KMS-11 (cell line): ENCODE measurements around the gene SLC4A2.
"Not testable (repeated sequence)": the region's sequence is repeated elsewhere in the genome, so short reads cannot be mapped to it uniquely, and the experiment has no call there.

Experiments used
- H2AFZ ChIP-seq: fragments of 200-600 bp; sonication (generic); 2 replicates; pipeline ENCODE4 v1.6.1; 2016; ENCODE audit warnings: antibody characterized with exemption, mixed run types, low read depth
- H3K27ac ChIP-seq: fragments of 200-600 bp; sonication (generic); 2 replicates; pipeline ENCODE4 v1.6.1; 2016; ENCODE audit warnings: mild to moderate bottlenecking, mixed run types
- H3K27me3 ChIP-seq: fragments of 200-600 bp; sonication (generic); 2 replicates; pipeline ENCODE4 v1.6.1; 2017; ENCODE audit warnings: mild to moderate bottlenecking, low read depth, mixed run types, moderate library complexity; ENCODE audit not compliant: insufficient read depth
- H3K36me3 ChIP-seq: fragments of 200-600 bp; sonication (generic); 2 replicates; pipeline ENCODE4 v1.6.1; 2017; ENCODE audit warnings: mild to moderate bottlenecking, mixed run types; ENCODE audit not compliant: insufficient read depth
- H3K4me1 ChIP-seq: fragments of 200-600 bp; sonication (generic); 2 replicates; pipeline ENCODE4 v1.6.1; 2016; ENCODE audit warnings: mild to moderate bottlenecking, low read depth, mixed run types; ENCODE audit not compliant: poor library complexity, severe bottlenecking
- H3K4me2 ChIP-seq: fragments of 200-600 bp; sonication (generic); 2 replicates; pipeline ENCODE4 v1.7.0; 2016; ENCODE audit warnings: mild to moderate bottlenecking, mixed run types
- H3K4me3 ChIP-seq: fragments of 200-600 bp; sonication (generic); IDR thresholded peaks from 2 replicates; pipeline ENCODE4 v1.6.1; 2017; ENCODE audit warnings: low read depth, low read length, mixed read lengths; ENCODE audit not compliant: insufficient read depth
- H3K79me2 ChIP-seq: fragments of 200-600 bp; sonication (generic); 2 replicates; pipeline ENCODE4 v1.6.1; 2016; ENCODE audit warnings: low read depth, mixed run types; ENCODE audit not compliant: insufficient read depth
- H3K9ac ChIP-seq: fragments of 200-600 bp; sonication (generic); 2 replicates; pipeline ENCODE4 v1.6.1; 2016; ENCODE audit warnings: mild to moderate bottlenecking, mixed run types
- H4K20me1 ChIP-seq: fragments of 200-600 bp; sonication (generic); 2 replicates; pipeline ENCODE4 v1.6.1; 2016; ENCODE audit warnings: mild to moderate bottlenecking, mixed run types; ENCODE audit not compliant: insufficient read depth
- CTCF ChIP-seq: fragments of 200-600 bp; sonication (generic); conservative IDR thresholded peaks from 2 replicates; pipeline ENCODE4 v1.6.1; 2017; ENCODE audit warnings: low read depth, mild to moderate bottlenecking, antibody characterized with exemption, low read length, moderate library complexity, mixed read lengths

SLC4A2 gene

GRCh38 chr7:151025924-151026671 is 33.3 kb upstream of the SLC4A2 start:
- H4K20me1 ChIP-seq = no peaks in the 10 kb centered on the region
- no peak overlapping the region for H3K4me3 ChIP-seq
- H3K4me1 ChIP-seq = peaks cover 23% of the 10 kb centered on the region
- H3K4me2 ChIP-seq = no peak overlapping the region
- no peak for TF ChIP-seq CTCF
- H2AFZ ChIP-seq = no peak overlapping the region
- no peak overlapping the region for H3K27ac ChIP-seq
- 0 out of 2 replicates have a peak, but pooled peaks cover 5% of the 10 kb centered on the region for H3K79me2 ChIP-seq
- peaks cover 24% of the 10 kb centered on the region for H3K27me3 ChIP-seq
- no peaks in the 10 kb centered on the region for H3K36me3 ChIP-seq
- H3K9ac ChIP-seq = no peak overlapping the region

GRCh38 chr7:151026771-151027727 is 32.3 kb upstream of the SLC4A2 start:
- Histone ChIP-seq H3K27me3 (peaks cover 16% of the 10 kb centered on the region), H3K4me2 (peak overlapping the region; percentile 34), H3K9ac (peak overlapping the region; percentile 64; the same call in 1 of the 2 replicates), H2AFZ (peak overlapping the region; percentile 58), H3K4me3 (peak overlapping the region; percentile 32), H3K4me1 (peaks cover 23% of the 10 kb centered on the region)
- not testable (repeated sequence) for H4K20me1 ChIP-seq, H3K27ac ChIP-seq, H3K36me3 ChIP-seq, H3K79me2 ChIP-seq

- Histone ChIP-seq H3K27ac (peak overlapping the region; percentile 58), H3K4me1 (peaks cover 23% of the 10 kb centered on the region), H3K4me2 (peak overlapping the region; percentile 34), H3K9ac (peak overlapping the region; percentile 64), H3K4me3 (peak overlapping the region; percentile 32), H2AFZ (peak overlapping the region; percentile 58), H3K27me3 (0 out of 2 replicates have a peak, but pooled peaks cover 11% of the 10 kb centered on the region)
- not testable (repeated sequence) for H3K79me2 ChIP-seq, H3K36me3 ChIP-seq, H4K20me1 ChIP-seq
Observed at GRCh38 chr7:151027728-151028130, 31.7 kb upstream of the SLC4A2 start.

- Histone ChIP-seq H3K79me2 (0 out of 2 replicates have a peak, but pooled peaks cover 5% of the 10 kb centered on the region), H4K20me1 (no peaks in the 10 kb centered on the region), H3K27me3 (0 out of 2 replicates have a peak, but pooled peaks cover 11% of the 10 kb centered on the region), H3K4me1 (peaks cover 23% of the 10 kb centered on the region), H3K9ac (peak within 1 kb of the TSS; percentile 64), H2AFZ (peak within 1 kb of the TSS; percentile 82), H3K36me3 (no peaks in the 10 kb centered on the region), H3K27ac (peak within 1 kb of the TSS; percentile 58), H3K4me3 (peak within 1 kb of the TSS; percentile 32), H3K4me2 (peak within 1 kb of the TSS; percentile 86)
- peak; percentile 76 for TF ChIP-seq CTCF
Observed at GRCh38 chr7:151028131-151028947, 31.1 kb upstream of the SLC4A2 start, which contains the start of gene ABCB8. ABCB8 (plus strand) TSS chr7:151028450; CDS start chr7:151028516, 66 bp downstream.
